ENCODE data around the gene NOXRED1.
A peak's percentile ranks its signal among the peaks of the same experiment; 100 is the strongest.

Gene NOXRED1

DNA sequence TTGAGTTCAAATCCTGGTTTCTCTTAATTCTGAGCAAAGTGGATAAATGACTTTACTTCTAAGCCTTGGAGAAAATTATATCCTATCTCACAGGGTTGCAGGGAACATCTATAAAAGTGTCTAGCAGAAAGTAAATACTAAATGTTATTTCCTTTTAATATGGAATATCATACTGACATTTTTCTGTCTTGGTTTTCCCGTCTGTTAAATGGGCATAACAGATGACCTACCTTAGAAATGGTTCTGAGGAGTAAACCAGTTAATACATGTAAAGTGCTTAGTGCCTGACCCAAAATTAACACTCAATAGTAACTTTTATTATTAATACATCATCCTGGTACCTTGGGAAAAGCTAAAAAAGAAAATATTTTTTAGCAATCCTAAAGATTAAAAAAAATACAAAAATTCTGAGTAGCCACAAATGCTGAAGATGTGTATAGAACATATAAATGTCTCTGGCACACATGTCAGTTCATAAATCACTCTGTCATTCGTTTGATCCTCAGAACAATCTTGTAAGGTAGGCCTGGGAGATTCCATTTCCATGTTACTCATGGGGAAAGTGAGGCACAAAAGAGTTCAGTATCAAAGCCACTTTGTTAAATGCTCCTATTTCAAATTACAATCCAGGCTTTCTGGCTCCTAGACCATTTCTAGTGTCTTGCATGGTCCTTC is 32.8 kb upstream of the NOXRED1 start:
- H3K9me2 ChIP-seq (replicated peaks; ENCODE audit: low read depth, low read length), result no peaks in the 10 kb centered on the region
- H3K27me3 ChIP-seq (ENCODE audit: insufficient read depth, low read length, poor library complexity, severe bottlenecking), result no peaks in the 10 kb centered on the region
- no peaks in the 10 kb centered on the region for H3F3A ChIP-seq (ENCODE audit: low read depth)
- H4K20me1 ChIP-seq (ENCODE audit: insufficient read depth, low read length, poor library complexity, severe bottlenecking), result peaks cover 24% of the 10 kb centered on the region
- H3K36me3 ChIP-seq (ENCODE audit: insufficient read depth, low read length), result peaks cover 12% of the 10 kb centered on the region; the same call in 1 of the 2 replicates
- H3K9me3 ChIP-seq (ENCODE audit: insufficient read depth, low read depth, low read length), result no peaks in the 10 kb centered on the region
- no peak overlapping the region for H2AFZ ChIP-seq (ENCODE audit: low read length)
- peak overlapping the region; percentile 94 for H3K4me3 ChIP-seq (ENCODE audit: low read length, poor library complexity, severe bottlenecking)
- peaks cover 52% of the 10 kb centered on the region for H3K79me2 ChIP-seq (ENCODE audit: insufficient read depth, low read length)
- H3K4me1 ChIP-seq (ENCODE audit: insufficient read depth, low read length, poor library complexity, severe bottlenecking), result peaks cover 23% of the 10 kb centered on the region
- TF ChIP-seq, protein P1, sequence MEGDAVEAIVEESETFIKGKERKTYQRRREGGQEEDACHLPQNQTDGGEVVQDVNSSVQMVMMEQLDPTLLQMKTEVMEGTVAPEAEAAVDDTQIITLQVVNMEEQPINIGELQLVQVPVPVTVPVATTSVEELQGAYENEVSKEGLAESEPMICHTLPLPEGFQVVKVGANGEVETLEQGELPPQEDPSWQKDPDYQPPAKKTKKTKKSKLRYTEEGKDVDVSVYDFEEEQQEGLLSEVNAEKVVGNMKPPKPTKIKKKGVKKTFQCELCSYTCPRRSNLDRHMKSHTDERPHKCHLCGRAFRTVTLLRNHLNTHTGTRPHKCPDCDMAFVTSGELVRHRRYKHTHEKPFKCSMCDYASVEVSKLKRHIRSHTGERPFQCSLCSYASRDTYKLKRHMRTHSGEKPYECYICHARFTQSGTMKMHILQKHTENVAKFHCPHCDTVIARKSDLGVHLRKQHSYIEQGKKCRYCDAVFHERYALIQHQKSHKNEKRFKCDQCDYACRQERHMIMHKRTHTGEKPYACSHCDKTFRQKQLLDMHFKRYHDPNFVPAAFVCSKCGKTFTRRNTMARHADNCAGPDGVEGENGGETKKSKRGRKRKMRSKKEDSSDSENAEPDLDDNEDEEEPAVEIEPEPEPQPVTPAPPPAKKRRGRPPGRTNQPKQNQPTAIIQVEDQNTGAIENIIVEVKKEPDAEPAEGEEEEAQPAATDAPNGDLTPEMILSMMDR (conservative IDR thresholded peaks at IDR 0.05; ENCODE audit: low read length), result no peak
- TF ChIP-seq EZH2phosphoT487 (IDR thresholded peaks at IDR 0.05; ENCODE audit: borderline replicate concordance), result no peak
- peak overlapping the region; percentile 86 for H3K9ac ChIP-seq (ENCODE audit: low read depth, low read length, poor library complexity, severe bottlenecking)
- peak overlapping the region; percentile 88 for H3K4me2 ChIP-seq (ENCODE audit: low read depth, low read length, poor library complexity, severe bottlenecking)

DNA sequence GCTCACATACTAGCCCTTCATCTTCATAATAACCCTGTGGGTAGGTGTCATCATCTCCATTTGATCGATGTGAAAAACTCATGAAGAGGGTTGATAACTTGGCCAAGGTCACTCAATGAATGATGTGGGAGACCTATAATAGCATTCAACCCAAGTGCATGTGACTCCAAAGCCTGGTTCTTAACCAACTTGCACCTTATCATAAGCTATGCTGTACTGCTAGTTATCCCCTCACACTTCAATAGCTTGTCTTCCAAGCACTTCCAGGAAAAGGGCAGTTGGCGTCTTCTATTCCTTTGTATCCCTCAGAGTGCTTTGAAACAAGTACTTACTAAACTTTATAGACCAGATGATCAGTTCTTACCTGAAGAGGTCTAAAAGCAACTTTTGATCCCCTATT is 18.9 kb upstream of the NOXRED1 start:
- Histone ChIP-seq H3K9me3 (ENCODE audit: insufficient read depth, low read depth, low read length) (no peaks in the 10 kb centered on the region), H3K4me1 (ENCODE audit: insufficient read depth, low read length, poor library complexity, severe bottlenecking) (no peaks in the 10 kb centered on the region), H4K20me1 (ENCODE audit: insufficient read depth, low read length, poor library complexity, severe bottlenecking) (no peaks in the 10 kb centered on the region), H3K9me2 (replicated peaks; ENCODE audit: low read depth, low read length) (no peaks in the 10 kb centered on the region), H3K36me3 (ENCODE audit: insufficient read depth, low read length) (peaks cover 25% of the 10 kb centered on the region; the same call in 1 of the 2 replicates), H3F3A (ENCODE audit: low read depth) (no peaks in the 10 kb centered on the region), H2AFZ (ENCODE audit: low read length) (no peak overlapping the region), H3K27me3 (ENCODE audit: insufficient read depth, low read length, poor library complexity, severe bottlenecking) (no peaks in the 10 kb centered on the region), H3K4me2 (ENCODE audit: low read depth, low read length, poor library complexity, severe bottlenecking) (no peak overlapping the region), H3K79me2 (ENCODE audit: insufficient read depth, low read length) (no peaks in the 10 kb centered on the region), H3K4me3 (ENCODE audit: low read length, poor library complexity, severe bottlenecking) (no peak overlapping the region), H3K9ac (ENCODE audit: low read depth, low read length, poor library complexity, severe bottlenecking) (no peak overlapping the region)
- no peak for TF ChIP-seq EZH2phosphoT487 (IDR thresholded peaks at IDR 0.05; ENCODE audit: borderline replicate concordance)
- TF ChIP-seq, protein P1 (conservative IDR thresholded peaks at IDR 0.05; ENCODE audit: low read length), result no peak

DNA sequence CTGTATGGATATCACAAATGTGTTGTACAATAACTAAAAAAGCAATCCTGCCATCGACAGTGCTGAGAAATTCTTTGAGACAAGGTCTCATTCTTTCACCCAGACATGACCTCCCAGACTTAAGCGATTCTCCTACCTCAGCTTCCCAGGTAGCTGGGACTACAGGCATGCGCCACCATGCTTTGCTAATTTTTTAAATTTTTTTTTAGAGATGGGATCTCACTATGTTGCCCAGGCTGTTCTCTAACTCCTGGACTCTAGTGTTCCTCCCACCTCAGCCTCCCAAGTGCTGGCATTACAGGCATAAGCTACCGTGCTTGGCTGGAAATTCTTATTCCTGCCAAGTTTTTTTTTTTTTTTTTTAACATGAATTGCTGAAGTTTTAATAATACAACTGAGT is 16.5 kb upstream of the NOXRED1 start:
- Histone ChIP-seq H3K9ac (ENCODE audit: low read depth, low read length, poor library complexity, severe bottlenecking) (no peak overlapping the region), H3F3A (ENCODE audit: low read depth) (no peaks in the 10 kb centered on the region), H3K4me2 (ENCODE audit: low read depth, low read length, poor library complexity, severe bottlenecking) (no peak overlapping the region), H3K9me3 (ENCODE audit: insufficient read depth, low read depth, low read length) (no peaks in the 10 kb centered on the region), H3K27me3 (ENCODE audit: insufficient read depth, low read length, poor library complexity, severe bottlenecking) (no peaks in the 10 kb centered on the region), H3K36me3 (ENCODE audit: insufficient read depth, low read length) (peaks cover 30% of the 10 kb centered on the region; the same call in 1 of the 2 replicates), H2AFZ (ENCODE audit: low read length) (no peak overlapping the region), H3K79me2 (ENCODE audit: insufficient read depth, low read length) (no peaks in the 10 kb centered on the region), H3K4me1 (ENCODE audit: insufficient read depth, low read length, poor library complexity, severe bottlenecking) (no peaks in the 10 kb centered on the region), H4K20me1 (ENCODE audit: insufficient read depth, low read length, poor library complexity, severe bottlenecking) (no peaks in the 10 kb centered on the region), H3K4me3 (ENCODE audit: low read length, poor library complexity, severe bottlenecking) (no peak overlapping the region), H3K9me2 (replicated peaks; ENCODE audit: low read depth, low read length) (no peaks in the 10 kb centered on the region)
- no peak for TF ChIP-seq EZH2phosphoT487 (IDR thresholded peaks at IDR 0.05; ENCODE audit: borderline replicate concordance)
- TF ChIP-seq, protein P1 (conservative IDR thresholded peaks at IDR 0.05; ENCODE audit: low read length), result no peak

Data from Loucy (cell line).